ENCODE results near the gene OTOP1. TPM values are rescaled to one million over a fixed set of nuclear protein-coding genes. Genes with fewer than 3 reads are reported as not detected.
"Not testable (repeated sequence)": the region's sequence is repeated elsewhere in the genome, so short reads cannot be mapped to it uniquely, and the experiment has no call there.

OTOP1 gene, protein sequence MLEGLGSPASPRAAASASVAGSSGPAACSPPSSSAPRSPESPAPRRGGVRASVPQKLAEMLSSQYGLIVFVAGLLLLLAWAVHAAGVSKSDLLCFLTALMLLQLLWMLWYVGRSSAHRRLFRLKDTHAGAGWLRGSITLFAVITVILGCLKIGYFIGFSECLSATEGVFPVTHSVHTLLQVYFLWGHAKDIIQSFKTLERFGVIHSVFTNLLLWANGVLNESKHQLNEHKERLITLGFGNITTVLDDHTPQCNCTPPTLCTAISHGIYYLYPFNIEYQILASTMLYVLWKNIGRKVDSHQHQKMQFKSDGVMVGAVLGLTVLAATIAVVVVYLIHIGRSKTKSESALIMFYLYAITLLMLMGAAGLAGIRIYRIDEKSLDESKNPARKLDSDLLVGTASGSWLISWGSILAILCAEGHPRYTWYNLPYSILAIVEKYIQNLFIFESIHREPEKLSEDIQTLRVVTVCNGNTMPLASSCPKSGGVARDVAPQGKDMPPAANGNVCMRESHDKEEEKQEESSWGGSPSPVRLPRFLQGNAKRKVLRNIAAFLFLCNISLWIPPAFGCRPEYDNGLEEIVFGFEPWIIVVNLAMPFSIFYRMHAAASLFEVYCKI
- not detected for total RNA-seq

DNA sequence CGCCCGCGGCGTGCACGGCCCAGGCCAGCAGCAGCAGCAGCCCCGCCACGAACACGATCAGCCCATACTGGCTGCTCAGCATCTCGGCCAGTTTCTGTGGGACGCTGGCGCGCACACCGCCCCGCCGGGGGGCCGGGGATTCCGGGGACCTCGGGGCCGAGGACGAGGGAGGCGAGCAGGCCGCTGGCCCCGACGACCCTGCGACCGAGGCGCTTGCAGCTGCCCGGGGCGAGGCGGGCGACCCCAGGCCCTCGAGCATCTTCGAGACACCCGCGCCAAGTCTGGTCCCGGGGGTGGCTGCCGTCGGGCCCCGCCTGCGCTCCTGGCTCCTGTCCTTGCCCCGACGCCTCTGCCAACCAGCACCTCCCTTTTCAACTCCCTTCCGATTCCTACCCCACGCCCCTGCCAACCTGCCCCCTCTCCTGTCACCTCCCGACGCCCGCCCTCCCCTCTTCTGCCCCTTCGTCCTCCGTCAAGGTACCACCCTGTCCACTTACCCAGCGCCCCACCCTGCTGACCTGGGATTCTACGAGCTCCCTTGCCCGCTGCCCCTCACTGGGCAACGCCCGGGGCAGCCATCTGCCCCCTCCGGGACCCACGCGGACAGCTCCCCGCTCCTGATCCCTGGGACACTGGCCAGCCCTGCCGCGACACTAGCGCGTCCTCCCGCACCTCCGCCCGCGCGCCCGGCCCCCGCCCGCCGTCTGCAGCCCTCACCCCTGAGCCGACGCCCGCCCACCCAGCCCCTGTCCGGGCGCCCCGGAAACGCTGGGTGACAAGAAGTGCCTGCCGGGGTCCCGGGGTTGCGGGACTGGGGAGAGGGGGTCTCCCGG lies at the start of gene OTOP1:
Gene OTOP1, minus strand, starts transcription at position 324 of the 833 bp plus-strand sequence. Its CDS starts 65 bp downstream, at position 259.
- CTCF ChIA-PET = no interaction called here
- POLR2A ChIA-PET = no interaction called here

DNA sequence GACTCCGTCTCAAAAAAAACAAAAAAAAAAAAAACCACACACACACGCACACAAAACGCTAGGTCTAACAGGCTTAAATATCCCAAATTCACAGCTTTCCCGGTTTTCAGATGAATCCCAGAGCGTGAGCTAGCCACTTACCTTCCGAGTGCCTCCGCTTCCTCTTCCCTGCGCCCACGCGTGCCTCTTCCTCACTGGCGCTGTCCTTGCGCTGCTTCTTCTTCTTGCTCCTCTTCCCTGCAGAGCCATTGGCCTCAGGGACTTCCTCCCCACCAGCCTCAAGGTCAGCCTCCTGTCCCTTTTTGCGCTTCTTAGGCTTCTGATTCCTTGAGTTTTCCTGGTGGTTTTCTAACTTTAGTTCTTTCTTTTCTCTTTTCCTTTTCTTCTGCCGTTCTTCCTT lies 47.5 kb upstream of the OTOP1 start:
- ChIA-PET POLR2A (interaction anchor here (1.1 kb wide), 1 partner anchor 16 kb away, joined by 3 read pairs; the partner anchor contains the start of genes LYAR and ZBTB49), CTCF (no interaction called here)

DNA sequence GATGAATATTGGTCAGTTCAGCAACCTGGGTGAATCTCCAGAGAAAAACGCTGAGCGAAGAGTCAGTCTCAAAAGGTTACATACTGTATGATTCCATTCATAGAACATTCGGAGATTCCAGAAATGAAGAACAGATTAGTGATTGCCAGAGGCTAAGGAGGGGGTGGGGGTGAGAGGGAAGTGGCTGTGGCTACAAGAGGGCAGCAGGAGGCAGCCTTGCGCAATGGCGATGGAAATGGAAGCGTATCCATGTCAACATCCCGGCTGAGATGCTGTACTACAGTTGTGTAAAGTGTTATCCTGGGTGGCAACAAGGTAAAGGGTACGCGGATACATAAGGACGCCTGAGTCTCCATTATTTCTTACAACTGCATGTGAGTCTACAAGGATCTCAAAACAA lies 45.2 kb upstream of the OTOP1 start:
- ChIA-PET CTCF (no interaction called here), POLR2A (no interaction called here)

DNA sequence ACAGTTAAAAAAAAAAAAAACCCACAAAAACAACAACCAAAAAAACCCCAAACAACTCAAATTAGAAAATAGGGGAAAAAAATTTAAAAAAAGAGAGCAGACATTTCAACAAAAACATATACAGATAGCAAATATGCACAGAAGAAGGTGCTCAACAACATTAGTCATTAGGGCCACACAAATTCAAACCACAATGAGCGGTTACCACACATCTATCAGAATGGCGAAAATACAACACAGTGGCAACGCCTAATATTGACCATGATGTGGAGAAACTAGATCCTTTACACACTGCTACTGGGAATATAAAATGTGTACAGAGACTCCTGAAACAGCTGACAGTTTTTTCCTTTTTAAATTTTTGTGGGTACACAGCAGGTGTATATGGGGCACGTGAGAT lies 43.8 kb upstream of the OTOP1 start:
- POLR2A ChIA-PET = no interaction called here
- CTCF ChIA-PET = no interaction called here

DNA sequence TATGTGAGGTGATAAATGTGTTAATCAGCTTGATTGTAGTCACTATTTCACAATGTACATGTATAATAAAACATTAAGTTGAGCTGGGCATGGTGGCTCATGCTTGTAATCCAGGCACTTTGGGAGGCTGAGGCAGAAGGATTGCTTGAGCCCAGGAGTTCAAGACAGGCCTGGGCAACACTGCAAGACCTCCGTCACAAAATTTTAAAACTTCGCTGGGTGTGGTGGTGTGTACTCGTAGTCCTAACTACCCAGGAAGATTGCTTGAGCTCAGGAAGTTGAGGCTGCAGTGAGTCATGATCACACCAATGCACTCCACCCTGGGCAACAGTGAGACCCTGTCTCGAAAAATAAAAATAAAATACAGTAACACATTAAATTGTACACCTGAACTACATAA lies 43.1 kb upstream of the OTOP1 start:
- ChIA-PET CTCF (interaction anchor here (1.0 kb wide), 1 partner anchor 20 kb away, joined by 3 read pairs; the partner anchor contains the start of genes LYAR and ZBTB49), POLR2A (no interaction called here)

DNA sequence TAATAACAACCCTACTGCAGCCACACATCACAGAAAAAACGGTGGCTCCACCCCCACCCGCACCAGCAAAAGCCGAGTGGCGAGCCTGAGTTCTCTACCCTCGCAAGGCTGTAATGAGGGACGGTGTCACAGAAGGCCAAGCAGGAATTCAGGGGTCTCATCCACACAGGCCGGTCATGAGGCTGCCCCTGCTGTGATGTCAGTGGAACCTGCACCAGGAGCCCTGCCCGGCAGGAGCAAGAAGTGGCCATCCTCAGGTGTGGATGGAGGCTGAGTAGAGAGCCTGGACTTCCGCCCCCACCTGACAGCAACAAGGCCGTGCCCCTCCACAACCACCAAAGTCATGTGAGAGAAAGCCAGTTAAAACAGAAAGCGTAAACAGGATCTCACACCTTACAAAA lies 42.6 kb upstream of the OTOP1 start:
- CTCF ChIA-PET = interaction anchor here (1.0 to 1.2 kb wide), 2 partner anchors 9 to 21 kb away, joined by 3 read pairs; partner anchors contain the start of genes LYAR and ZBTB49
- POLR2A ChIA-PET = no interaction called here

DNA sequence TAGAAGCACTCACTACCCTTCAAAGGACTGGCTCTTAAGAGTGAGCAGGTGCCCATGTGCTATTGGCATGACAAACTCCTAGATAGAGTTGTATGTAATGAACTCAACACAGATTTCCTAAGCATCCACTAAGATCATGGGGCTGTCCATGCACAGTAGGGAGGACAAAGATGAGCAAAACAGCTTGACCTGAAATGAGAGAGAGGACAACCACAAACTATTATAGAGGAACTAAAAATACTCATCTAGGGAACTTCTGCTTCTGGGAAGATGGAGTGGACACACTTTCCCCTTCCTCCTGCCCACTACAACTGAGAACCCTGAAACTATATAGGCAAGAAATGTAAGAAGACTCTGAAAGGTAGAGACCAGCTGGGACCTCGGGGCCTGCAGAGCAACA lies 42.0 kb upstream of the OTOP1 start:
- ChIA-PET POLR2A (no interaction called here), CTCF (interaction anchor here (0.8 to 1.2 kb wide), 2 partner anchors 9 to 65 kb away, joined by 3 read pairs; no protein-coding TSS in a partner anchor)

DNA sequence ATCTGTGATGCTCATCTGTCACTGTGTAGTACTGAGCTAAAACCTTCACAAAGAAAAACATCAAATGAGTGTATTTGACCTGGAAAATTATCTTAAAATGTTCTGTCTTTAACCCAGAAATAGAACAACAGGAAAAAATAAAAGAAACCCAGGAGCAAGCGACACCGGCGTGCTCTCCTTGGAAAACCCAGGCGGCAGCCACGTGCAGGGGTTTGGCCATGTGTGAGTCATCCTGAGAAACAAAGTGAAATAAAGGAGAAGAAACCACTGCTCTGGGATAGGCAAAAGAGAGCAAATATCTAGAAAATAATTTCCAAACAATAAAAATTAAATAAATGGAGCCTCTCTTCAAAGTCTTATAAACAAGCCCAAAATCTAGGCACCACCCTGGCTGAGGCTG lies 41.3 kb upstream of the OTOP1 start:
- CTCF ChIA-PET = no interaction called here
- POLR2A ChIA-PET = no interaction called here

DNA sequence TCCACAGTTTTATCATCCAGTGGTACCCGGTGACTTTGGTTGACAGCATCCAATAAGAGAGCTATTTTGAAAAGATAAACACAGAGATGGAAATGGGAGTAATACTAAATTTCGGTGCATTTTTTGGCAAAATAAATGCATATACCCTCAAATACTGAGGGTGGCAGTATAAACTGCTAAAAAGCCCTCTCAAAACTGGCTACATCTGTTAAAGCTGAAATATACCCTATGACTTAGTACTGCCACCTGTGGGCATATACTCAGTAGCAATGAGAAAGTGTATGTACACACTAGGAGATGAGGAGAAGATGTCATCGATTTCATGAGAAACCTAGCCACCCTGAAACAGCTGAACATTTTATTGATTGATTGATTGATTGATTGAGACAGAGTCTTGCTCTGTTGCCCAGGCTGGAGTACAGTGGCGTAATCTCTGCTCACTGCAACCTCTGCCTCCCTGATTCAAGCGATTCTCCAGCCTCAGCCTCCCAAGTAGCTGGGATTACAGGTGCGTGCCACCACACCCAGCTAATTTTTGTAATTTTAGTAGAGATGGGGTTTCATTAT lies 33.5 kb upstream of the OTOP1 start:
- ChIA-PET POLR2A (no interaction called here), CTCF (interaction anchor here (0.5 to 1.7 kb wide), 10 partner anchors 9 to 162 kb away, joined by 3 to 6 read pairs (median 4); no protein-coding TSS in a partner anchor)

DNA sequence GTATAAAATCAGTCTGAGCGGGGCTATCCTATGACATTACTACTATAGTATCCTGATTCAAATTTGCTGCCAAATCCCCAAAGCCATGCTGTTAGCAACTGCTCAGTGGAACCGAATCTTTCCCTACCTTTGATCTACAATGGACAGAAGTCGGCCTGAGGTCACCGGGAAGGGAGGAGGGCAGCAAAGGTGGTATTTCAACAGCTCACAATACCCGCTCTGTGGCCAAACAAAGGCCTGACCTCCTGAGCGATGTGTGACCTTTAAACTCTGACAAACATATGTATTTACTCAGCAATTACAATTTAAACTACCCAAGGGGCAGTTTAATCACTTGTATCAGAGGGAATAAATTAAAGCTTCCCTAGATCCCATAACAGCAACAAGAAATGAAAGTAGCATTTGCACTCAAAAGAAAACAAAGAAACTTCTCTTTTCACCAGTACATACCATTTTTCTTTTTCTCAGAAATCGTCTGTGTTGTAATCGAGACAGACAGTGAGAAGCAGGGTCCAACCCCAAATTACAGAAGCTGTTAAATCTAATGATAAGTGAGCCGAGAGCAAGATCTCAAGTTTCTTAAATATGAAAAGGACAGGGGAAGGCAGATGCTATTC lies 32.9 kb upstream of the OTOP1 start:
- ChIA-PET POLR2A (no interaction called here), CTCF (interaction anchor here (1.0 to 1.7 kb wide), 8 partner anchors 8 to 77 kb away, joined by 3 to 6 read pairs (median 3); no protein-coding TSS in a partner anchor)

DNA sequence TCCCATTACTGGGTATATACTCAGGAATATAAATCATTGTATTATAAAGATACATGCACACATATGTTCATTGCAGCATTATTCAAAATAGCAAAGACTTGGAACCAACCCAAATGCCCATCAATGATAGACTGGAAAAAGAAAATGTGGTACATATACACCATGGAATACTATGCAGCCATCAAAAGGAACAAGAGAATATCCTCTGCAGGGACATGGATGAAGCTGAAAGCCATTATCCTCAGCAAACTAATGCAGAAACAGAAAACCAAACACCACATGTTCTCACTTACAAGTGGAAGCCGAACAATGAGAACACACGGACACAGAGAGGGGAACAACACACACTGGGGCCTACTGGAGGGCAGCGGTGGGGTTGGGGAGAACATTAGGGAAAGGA lies 31.0 kb upstream of the OTOP1 start:
- POLR2A ChIA-PET, CTCF ChIA-PET: not testable (repeated sequence)

DNA sequence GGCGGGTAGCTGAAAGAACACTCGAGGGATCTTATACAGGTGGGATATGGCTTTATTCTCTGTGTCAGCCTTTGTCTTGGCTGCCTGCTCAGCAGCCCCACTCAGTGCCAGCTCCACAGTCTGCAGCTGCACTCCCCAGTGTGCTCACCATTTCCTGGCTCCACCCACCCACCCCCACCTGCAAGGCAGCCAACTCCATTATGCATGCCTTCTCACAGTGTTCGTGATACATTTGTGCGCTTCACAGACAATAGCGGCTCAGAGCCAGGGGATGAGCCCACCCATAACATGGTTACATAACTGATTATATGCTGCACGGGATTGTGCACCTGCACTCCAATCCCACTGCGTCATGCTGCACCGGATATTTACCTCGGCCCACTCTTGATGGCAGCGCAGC lies 30.1 kb upstream of the OTOP1 start:
- ChIA-PET CTCF (interaction anchor here (1.0 kb wide), 1 partner anchor 9 kb away, joined by 3 read pairs; no protein-coding TSS in a partner anchor), POLR2A (no interaction called here)

DNA sequence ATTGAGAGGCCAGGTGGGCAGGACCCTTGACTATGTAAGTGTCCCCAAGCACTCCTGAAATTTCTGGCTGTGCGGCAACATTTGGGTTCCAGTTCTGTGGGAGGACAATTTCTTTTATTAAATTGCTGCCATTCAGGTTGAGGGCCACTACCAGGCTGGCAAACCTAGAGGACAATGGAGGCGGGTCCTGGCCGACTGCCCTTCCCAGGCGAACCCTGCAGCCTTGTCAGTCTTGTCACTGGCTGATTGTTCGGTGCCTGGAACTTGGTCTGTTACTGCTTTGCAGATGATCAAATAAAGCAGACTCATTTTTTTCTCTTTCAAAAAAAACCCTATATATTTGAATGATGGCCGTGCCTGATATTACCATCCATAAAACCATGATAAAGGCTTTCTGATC lies 27.9 kb upstream of the OTOP1 start:
- ChIA-PET POLR2A (no interaction called here), CTCF (no interaction called here)

DNA sequence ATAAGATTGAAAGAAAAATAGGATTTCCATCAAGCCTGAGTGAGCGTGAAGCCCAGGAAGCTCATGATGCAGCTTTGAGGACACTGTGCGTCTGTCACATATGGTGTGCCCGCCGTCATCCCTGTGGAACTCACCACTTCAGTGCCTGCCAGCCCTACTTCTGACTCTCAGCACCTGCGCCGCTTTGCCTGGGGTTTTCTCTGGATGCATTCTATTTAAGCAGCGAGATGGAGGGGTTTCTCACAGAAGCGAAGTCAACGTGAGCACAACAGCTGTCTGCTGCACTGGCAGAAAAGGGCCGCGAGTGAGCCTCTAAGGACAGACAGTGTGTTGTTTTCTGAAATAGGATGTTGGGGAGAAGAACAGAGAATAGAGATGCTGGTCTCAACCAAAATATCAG lies 27.5 kb upstream of the OTOP1 start:
- POLR2A ChIA-PET = no interaction called here
- CTCF ChIA-PET = no interaction called here

DNA sequence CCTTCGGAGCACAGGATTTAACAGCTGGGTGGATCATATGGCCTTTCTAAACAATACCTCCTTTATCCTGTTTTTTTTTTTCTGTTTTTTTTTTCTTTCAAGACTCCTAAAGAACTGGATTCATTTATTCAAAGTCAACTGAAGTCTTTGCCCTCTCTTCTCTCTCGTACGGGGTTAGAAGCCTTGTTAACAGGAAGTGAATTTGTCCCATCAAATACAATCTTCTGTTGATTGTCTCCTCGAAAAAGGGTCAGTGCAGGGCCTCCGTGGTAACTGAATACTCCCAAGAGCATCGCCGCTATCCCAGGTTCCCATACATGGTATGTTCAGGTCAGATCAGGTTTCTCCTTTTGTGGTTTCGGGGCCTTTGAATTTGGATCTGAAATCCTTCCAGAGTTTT lies 23.1 kb upstream of the OTOP1 start:
- POLR2A ChIA-PET = no interaction called here
- CTCF ChIA-PET = no interaction called here

DNA sequence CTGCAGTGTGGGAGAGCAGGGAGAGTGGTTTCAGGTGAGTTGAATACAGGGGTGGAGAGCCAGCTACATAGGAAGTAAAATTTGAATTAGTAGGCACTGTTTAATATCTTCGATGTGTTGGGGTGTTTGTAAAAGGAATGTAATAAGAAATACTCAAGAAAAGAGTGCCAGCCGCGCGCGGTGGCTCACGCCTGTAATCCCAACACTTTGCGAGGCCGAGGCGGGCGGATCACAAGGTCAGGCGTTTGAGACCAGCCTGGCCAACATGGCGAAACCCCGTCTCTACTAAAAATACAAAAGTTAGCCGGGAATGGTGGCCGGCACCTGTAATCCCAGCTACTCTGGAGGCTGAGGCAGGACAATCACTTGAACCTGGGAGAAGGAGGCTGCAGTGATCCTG lies 22.6 kb upstream of the OTOP1 start:
- CTCF ChIA-PET = interaction anchor here (1.4 kb wide), 1 partner anchor 82 kb away, joined by 3 read pairs; no protein-coding TSS in a partner anchor
- POLR2A ChIA-PET = not testable (repeated sequence)

DNA sequence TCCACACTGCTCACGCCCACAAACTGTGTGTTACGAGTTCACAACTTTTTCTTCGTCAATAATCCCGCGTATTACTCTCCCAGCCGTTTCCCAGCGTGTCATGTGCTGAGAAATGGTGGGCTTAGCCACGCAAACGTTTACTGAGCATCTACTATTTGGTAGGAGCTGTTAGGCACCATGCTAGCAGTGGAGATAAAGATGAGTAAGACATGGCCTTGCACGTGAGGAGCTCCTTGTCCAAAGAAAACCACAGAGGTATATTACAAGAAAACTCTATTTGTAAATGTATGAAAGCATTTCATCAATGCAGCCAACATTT lies 22.1 kb upstream of the OTOP1 start:
- POLR2A ChIA-PET = no interaction called here
- CTCF ChIA-PET = interaction anchor here (1.4 kb wide), 1 partner anchor 82 kb away, joined by 3 read pairs; no protein-coding TSS in a partner anchor

DNA sequence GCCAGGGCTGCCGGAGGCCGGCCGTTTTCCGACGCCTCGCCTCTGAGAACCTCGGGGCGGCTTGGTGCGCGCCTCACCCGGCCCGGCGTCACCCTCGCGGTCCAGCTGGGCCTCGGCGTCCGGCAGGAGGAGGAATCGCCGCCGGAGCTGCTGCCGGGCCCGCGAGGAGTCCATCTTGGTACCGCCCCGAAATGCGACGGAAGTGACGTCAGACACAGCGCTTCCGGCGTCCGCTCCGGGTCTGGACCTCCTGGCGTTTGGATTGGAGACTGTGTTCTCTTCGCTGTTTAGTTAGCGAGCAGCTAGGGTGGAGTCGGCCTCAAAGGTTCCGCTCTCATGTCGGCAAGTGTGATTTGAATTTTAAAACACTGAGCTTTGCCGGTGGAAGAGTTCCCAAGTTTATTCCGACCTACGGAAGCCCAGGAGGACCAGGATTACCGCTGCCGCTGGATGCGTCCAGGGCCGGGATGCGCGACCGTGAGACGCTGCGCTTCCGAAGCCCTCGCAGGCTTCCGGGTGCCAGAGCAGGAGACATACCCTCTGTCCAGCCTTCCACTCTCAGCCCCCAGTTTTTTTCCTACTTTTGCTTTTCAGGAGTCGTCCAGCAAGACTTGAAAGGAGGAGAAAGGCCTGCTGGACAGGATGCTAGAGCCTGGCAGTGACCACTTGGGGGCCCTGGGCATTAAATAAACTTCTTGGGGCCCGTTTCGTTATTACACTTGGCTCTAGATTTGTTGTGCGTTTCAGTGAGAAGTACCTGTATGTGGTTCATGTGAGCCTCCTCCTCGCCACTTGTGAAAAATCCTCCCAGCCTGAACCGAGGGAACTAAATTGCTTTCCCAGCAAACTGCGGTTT lies 21.5 kb upstream of the OTOP1 start, which contains the start of gene TMEM128:
Gene TMEM128, minus strand, starts transcription at position 195 of the 856 bp plus-strand sequence. Its CDS starts 21 bp downstream, at position 174.
- CTCF ChIA-PET = interaction anchor here (1.1 to 1.4 kb wide), 3 partner anchors 18 to 141 kb away, joined by 3 read pairs; no protein-coding TSS in a partner anchor
- POLR2A ChIA-PET = interaction anchor here (1.0 to 1.2 kb wide), 2 partner anchors 7 to 188 kb away, joined by 3 to 11 read pairs; no protein-coding TSS in a partner anchor

Data from activated CD8-positive, alpha-beta memory T cell treated with anti-CD3 and anti-CD28 coated beads for 36 hours (primary cell).